HCT116 (cell line): ENCODE data around the gene SLCO6A1.

Experiments used
- ATF3 ChIP-seq: IDR thresholded peaks from 2 replicates; pipeline ENCODE4 v1.6.1; 2012
- CEBPB ChIP-seq: IDR thresholded peaks from 2 replicates; pipeline ENCODE4 v1.6.1; 2012; ENCODE audit warnings: low read depth
- JUND ChIP-seq: IDR thresholded peaks from 2 replicates; pipeline ENCODE4 v1.6.1; 2012
- POLR2AphosphoS5 ChIP-seq: IDR thresholded peaks from 2 replicates; pipeline ENCODE4 v1.6.1; 2011; ENCODE audit warnings: mild to moderate bottlenecking, low read depth, low read length, moderate library complexity
- RAD21 ChIP-seq: IDR thresholded peaks from 2 replicates; pipeline ENCODE4 v1.6.1; 2012; ENCODE audit warnings: low read depth, mild to moderate bottlenecking
- SP1 ChIP-seq: IDR thresholded peaks from 2 replicates; pipeline ENCODE4 v1.6.1; 2012; ENCODE audit warnings: low read depth
- TCF7L2 ChIP-seq: IDR thresholded peaks from 2 replicates; pipeline ENCODE4 v1.7.0; 2011; ENCODE audit warnings: borderline replicate concordance, inconsistent platforms; ENCODE audit not compliant: insufficient read depth, insufficient read length; ENCODE audit errors: extremely low read depth
- YY1 ChIP-seq: IDR thresholded peaks from 2 replicates; pipeline ENCODE4 v1.6.1; 2011; ENCODE audit warnings: low read length, low read depth, moderate library complexity, mild to moderate bottlenecking; ENCODE audit not compliant: insufficient replicate concordance; ENCODE audit errors: extremely low read depth
- TF ChIP-seq, protein P1 (sequence below), 3 experiments: fragments of 200-600 bp in 1 of 3; sonication (generic) in 1 of 3; IDR thresholded peaks in 2 of 3; conservative IDR thresholded peaks in 1 of 3; 2 replicates each; pipeline ENCODE4 v1.5.1; 2012 to 2017; ENCODE audit warnings: low read depth in 2 of 3, low read length in 2 of 3, antibody characterized with exemption in 1 of 3, borderline replicate concordance in 1 of 3, control low read depth in 1 of 3, mild to moderate bottlenecking in 1 of 3, mixed read lengths in 1 of 3, mixed run types in 1 of 3, moderate library complexity in 1 of 3; ENCODE audit not compliant: insufficient read depth in 1 of 3
- TF ChIP-seq, protein P2 (sequence below): IDR thresholded peaks from 2 replicates; pipeline ENCODE4 v1.6.1; 2012

GRCh38 chr5:102542057-102542456 lies 43.3 kb upstream of the SLCO6A1 start:
- no peak for TF ChIP-seq JUND
- no peak for TF ChIP-seq RAD21
- TF ChIP-seq, protein P1, sequence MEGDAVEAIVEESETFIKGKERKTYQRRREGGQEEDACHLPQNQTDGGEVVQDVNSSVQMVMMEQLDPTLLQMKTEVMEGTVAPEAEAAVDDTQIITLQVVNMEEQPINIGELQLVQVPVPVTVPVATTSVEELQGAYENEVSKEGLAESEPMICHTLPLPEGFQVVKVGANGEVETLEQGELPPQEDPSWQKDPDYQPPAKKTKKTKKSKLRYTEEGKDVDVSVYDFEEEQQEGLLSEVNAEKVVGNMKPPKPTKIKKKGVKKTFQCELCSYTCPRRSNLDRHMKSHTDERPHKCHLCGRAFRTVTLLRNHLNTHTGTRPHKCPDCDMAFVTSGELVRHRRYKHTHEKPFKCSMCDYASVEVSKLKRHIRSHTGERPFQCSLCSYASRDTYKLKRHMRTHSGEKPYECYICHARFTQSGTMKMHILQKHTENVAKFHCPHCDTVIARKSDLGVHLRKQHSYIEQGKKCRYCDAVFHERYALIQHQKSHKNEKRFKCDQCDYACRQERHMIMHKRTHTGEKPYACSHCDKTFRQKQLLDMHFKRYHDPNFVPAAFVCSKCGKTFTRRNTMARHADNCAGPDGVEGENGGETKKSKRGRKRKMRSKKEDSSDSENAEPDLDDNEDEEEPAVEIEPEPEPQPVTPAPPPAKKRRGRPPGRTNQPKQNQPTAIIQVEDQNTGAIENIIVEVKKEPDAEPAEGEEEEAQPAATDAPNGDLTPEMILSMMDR (IDR thresholded peaks at IDR 0.05 in 2 of 3, conservative IDR thresholded peaks at IDR 0.05 in 1 of 3; ENCODE audit: borderline replicate concordance in 1 of 3, insufficient read depth in 1 of 3, low read depth in 2 of 3, low read length in 2 of 3), result no peak
- TF ChIP-seq TCF7L2, result no peak
- TF ChIP-seq CEBPB, result no peak
- no peak for TF ChIP-seq POLR2AphosphoS5
- TF ChIP-seq, protein P2, sequence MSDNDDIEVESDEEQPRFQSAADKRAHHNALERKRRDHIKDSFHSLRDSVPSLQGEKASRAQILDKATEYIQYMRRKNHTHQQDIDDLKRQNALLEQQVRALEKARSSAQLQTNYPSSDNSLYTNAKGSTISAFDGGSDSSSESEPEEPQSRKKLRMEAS, result no peak
- TF ChIP-seq SP1, result no peak
- TF ChIP-seq YY1, result no peak
- no peak for TF ChIP-seq ATF3
